Stomach (tissue), 9 donors: ENCODE measurements around the gene NDUFA7. TPM values are rescaled to one million over a fixed set of nuclear protein-coding genes. Genes with fewer than 3 reads are reported as not detected.
"Not testable (repeated sequence)": the region's sequence is repeated elsewhere in the genome, so short reads cannot be mapped to it uniquely, and the experiment has no call there.

Source experiments
- DNase-seq, 2 donors: peaks; one replicate each; pipeline versions ENCODE4 v3.0.0 to v3.0.0-alpha.2; 2013 to 2019
- H3K27ac ChIP-seq, 5 donors: fragments of 200-600 bp in 4 of 5; sonication (generic) in 4 of 5; one replicate each; pipeline ENCODE4 v1.5.1; 2013 to 2019; ENCODE audit warnings: mild to moderate bottlenecking in 1 of 5, moderate library complexity in 1 of 5
- H3K27me3 ChIP-seq, 3 donors: fragments of 200-600 bp; sonication (generic); one replicate each; pipeline ENCODE4 v1.5.1; 2017 to 2019; ENCODE audit warnings: mixed run types in 1 of 3
- H3K36me3 ChIP-seq, 4 donors: fragments of 200-600 bp; sonication (generic); 1 replicate in 3 of 4; 2 replicates in 1 of 4; pipeline ENCODE4 v1.5.1; 2016 to 2019
- H3K4me1 ChIP-seq, 4 donors: fragments of 200-600 bp; sonication (generic); one replicate each; pipeline ENCODE4 v1.5.1; 2016 to 2019
- H3K4me3 ChIP-seq, 4 donors: fragments of 200-600 bp; sonication (generic) in 3 of 4; one replicate each; pipeline ENCODE4 v1.5.1; 2016 to 2019; ENCODE audit warnings: mild to moderate bottlenecking in 1 of 4
- H3K9me3 ChIP-seq, 4 donors: fragments of 200-600 bp; sonication (generic); one replicate each; pipeline ENCODE4 v1.5.1; 2016 to 2019
- CTCF ChIP-seq, 7 experiments: fragments of 450-650 bp in 4 of 7; fragments of 200-600 bp in 3 of 7; sonication (generic) in 3 of 7; IDR thresholded peaks; one replicate each; pipeline ENCODE4 v1.5.1; 2016 to 2019; ENCODE audit warnings: antibody characterized with exemption in 7 of 7, control low read depth in 2 of 7, mild to moderate bottlenecking in 1 of 7
- EP300 ChIP-seq: sonication (generic); formaldehyde crosslinking; IDR thresholded peaks from one replicate; pipeline ENCODE4 v1.6.1; 2017; ENCODE audit warnings: antibody characterized with exemption
- POLR2A ChIP-seq, 4 donors: fragments of 450-650 bp; IDR thresholded peaks; one replicate each; pipeline ENCODE4 v1.6.1; 2016; ENCODE audit warnings: antibody characterized with exemption in 4 of 4, control low read depth in 2 of 4, mild to moderate bottlenecking in 1 of 4, moderate library complexity in 1 of 4
- POLR2AphosphoS5 ChIP-seq, 3 donors: sonication (generic); formaldehyde crosslinking; IDR thresholded peaks; one replicate each; pipeline ENCODE4 v1.6.1; 2016; ENCODE audit warnings: antibody characterized with exemption in 3 of 3
- WGBS, 5 donors: extraction: QIAGEN DNeasy Blood & Tissue Kit in 3 of 5; methylation state at CpG; one replicate each; pipeline versions ENCODE4 v1.1.5 to v1.1.7; 2013 to 2018; 5-methylcytosine and 5-hydroxymethylcytosine counted together
- intact Hi-C: fragments of 100-400 bp; cut with DNase I; formaldehyde crosslinking; loops from one replicate; pipeline ENCODE4 v1.15.1; 2023; ENCODE audit warnings: low total_unique reads
- polyA plus RNA-seq, 3 donors: library from polyadenylated mRNA; stranded (reverse); fragments of 200-250 nt; gene quantifications; one replicate each; pipeline ENCODE4 v1.2.3, GENCODE V29; 2013
- total RNA-seq, 5 donors: library from RNA; depleted of rRNA; stranded (reverse); fragments of >200 nt; gene quantifications; one replicate each; pipeline versions ENCODE4 v1.1.0 to v1.2.3, GENCODE V29; 2014 to 2016
- donor health status: healthy with polysubstance abuse.
- donor health status: Bipolar disorder and iron deficiency.
- donor health status: healthy.

NDUFA7 gene
- total and polyA plus RNA-seq, 8 donors: 3.6 to 171 (median 12.7) TPM

GRCh38 chr19:8269724-8270123 is 51.5 kb downstream of the NDUFA7 start:
- Histone ChIP-seq H3K9me3 (no peaks in the 10 kb centered on the region), H3K4me1 (peaks cover 0 to 12% (median 11%) of the 10 kb centered on the region in 4 donors), H3K4me3 (no peak overlapping the region), H3K27ac (peak overlapping the region in 2 of 5 donors; percentile 69 to 78), H3K36me3 (no peaks in the 10 kb centered on the region), H3K27me3 (no peaks in the 10 kb centered on the region)
- intact Hi-C loops: no loop called here
- TF ChIP-seq POLR2AphosphoS5 (IDR thresholded peaks at IDR 0.05) (no peak), CTCF (IDR thresholded peaks at IDR 0.05) (no peak), EP300 (no peak), POLR2A (IDR thresholded peaks at IDR 0.05) (no peak)
- no peak for DNase-seq
- 43 to 82% (median 62%) methylated on average over 3 of the region's 3 CpGs for WGBS, 5 donors

GRCh38 chr19:8265872-8266271 is 55.3 kb downstream of the NDUFA7 start:
- Histone ChIP-seq H3K4me3 (no peak overlapping the region), H3K36me3 (peaks cover 0 to 20% (median 16%) of the 10 kb centered on the region in 4 donors), H3K27ac (no peak overlapping the region), H3K9me3 (no peaks in the 10 kb centered on the region), H3K27me3 (no peaks in the 10 kb centered on the region), H3K4me1 (peaks cover 0 to 14% (median 11%) of the 10 kb centered on the region in 4 donors)
- WGBS, 5 donors: 76 to 84% (median 81%) methylated on average over 3 of the region's 3 CpGs
- DNase-seq: no peak
- intact Hi-C loops: no loop called here
- TF ChIP-seq EP300: no peak
- TF ChIP-seq CTCF (IDR thresholded peaks at IDR 0.05): no peak
- TF ChIP-seq POLR2AphosphoS5 (IDR thresholded peaks at IDR 0.05): no peak
- no peak for TF ChIP-seq POLR2A (IDR thresholded peaks at IDR 0.05)

GRCh38 chr19:8264248-8264647 is 56.9 kb downstream of the NDUFA7 start:
- not testable (repeated sequence) for H3K27me3 ChIP-seq, DNase-seq, H3K9me3 ChIP-seq, H3K27ac ChIP-seq, H3K4me3 ChIP-seq
- intact Hi-C loops: loop anchor here (5.0 kb wide), 1 partner anchor 53 kb away; no protein-coding TSS in a partner anchor
- peaks cover 4 to 31% (median 18%) of the 10 kb centered on the region in 4 donors for H3K36me3 ChIP-seq
- 82 to 96% (median 87%) methylated on average over 4 of the region's 4 CpGs for WGBS, 5 donors
- peaks cover 0 to 14% (median 7%) of the 10 kb centered on the region in 4 donors for H3K4me1 ChIP-seq

GRCh38 chr19:8262431-8262830 is 58.7 kb downstream of the NDUFA7 start:
- peak; percentile 3 to 9 for DNase-seq
- Histone ChIP-seq H3K9me3 (no peaks in the 10 kb centered on the region), H3K27ac (no peak overlapping the region), H3K4me1 (peaks cover 0 to 7% (median 0%) of the 10 kb centered on the region in 4 donors), H3K27me3 (no peaks in the 10 kb centered on the region), H3K4me3 (no peak overlapping the region), H3K36me3 (peaks cover 7 to 49% (median 30%) of the 10 kb centered on the region in 4 donors)
- intact Hi-C loops: loop anchor here (5.0 kb wide), 1 partner anchor 55 kb away; no protein-coding TSS in a partner anchor
- WGBS, 5 donors: 83 to 98% (median 88%) methylated on average over 6 of the region's 6 CpGs
- TF ChIP-seq CTCF (IDR thresholded peaks at IDR 0.05) (no peak), POLR2A (IDR thresholded peaks at IDR 0.05) (no peak), POLR2AphosphoS5 (IDR thresholded peaks at IDR 0.05) (no peak), EP300 (no peak)

- Histone ChIP-seq H3K36me3 (peaks cover 11 to 54% (median 35%) of the 10 kb centered on the region in 4 donors), H3K4me3 (no peak overlapping the region), H3K27me3 (no peaks in the 10 kb centered on the region), H3K4me1 (peaks cover 0 to 7% (median 0%) of the 10 kb centered on the region in 4 donors), H3K9me3 (no peaks in the 10 kb centered on the region), H3K27ac (no peak overlapping the region)
- 82 to 93% (median 87%) methylated on average over 11 to 14 of the region's 14 CpGs for WGBS, 5 donors
- DNase-seq: peak in 1 of 2 donors; percentile 23
- no peak for TF ChIP-seq CTCF (IDR thresholded peaks at IDR 0.05)
- no peak for TF ChIP-seq POLR2AphosphoS5 (IDR thresholded peaks at IDR 0.05)
- TF ChIP-seq POLR2A (IDR thresholded peaks at IDR 0.05): no peak
- TF ChIP-seq EP300: no peak
- intact Hi-C loops: loop anchor here (5.0 kb wide), 1 partner anchor 55 kb away; no protein-coding TSS in a partner anchor
Observed at GRCh38 chr19:8261881-8262280, 59.3 kb downstream of the NDUFA7 start.
